HG02885 (cell line): ENCODE results near the gene USP21.

Experiments
- ATAC-seq: cut with Tn5 transposase; IDR thresholded peaks from one replicate; pipeline ENCODE4 v1.9.1; 2021; ENCODE audit warnings: mild to moderate bottlenecking; ENCODE audit not compliant: unreplicated experiment, poor library complexity

The USP21 gene

DNA sequence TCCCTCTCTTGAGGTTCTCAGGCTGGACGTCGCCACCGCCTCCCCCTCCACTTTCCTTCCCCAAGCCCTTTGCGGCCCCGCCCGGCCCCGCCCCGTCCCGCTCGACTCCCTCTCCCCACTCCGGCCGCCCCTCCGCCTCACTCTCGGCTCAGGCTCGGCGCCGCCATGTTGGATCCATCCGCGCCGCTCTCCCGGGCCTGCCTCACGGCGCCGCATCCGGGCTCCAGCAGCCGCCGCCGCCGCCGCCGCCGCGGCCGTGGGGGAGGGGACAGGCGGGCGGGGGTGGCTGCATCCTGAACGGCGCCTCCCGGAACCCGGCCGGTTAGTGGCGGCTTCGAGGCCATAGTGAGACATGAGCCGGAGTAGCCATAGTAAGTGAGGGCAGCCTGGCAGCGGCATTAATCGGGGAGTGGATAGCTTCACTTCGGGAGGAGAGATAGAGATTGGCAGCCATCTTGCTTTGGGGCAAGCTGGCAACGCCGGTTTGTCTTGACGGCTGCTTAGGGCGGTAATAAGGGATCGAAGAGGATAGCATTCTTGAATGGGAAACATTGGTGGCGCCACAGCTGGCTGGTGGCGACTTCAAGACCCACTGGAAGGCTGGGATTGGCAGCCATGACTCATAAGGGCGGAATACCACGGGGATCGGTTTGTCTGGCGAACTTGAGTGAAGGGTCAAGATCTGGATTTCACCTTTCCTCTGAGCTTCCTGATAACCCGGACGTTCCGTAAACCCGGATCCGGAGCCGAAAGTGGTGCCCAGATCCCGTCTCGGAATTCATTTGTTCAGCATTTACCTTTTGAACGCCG lies 26.7 kb upstream of the USP21 start, which contains the start of gene DEDD:
Gene DEDD, minus strand, starts transcription at position 258 of the 810 bp plus-strand sequence. CDS start 8,205 bp downstream, outside the sequence.
- peak; percentile 94 for ATAC-seq

DNA sequence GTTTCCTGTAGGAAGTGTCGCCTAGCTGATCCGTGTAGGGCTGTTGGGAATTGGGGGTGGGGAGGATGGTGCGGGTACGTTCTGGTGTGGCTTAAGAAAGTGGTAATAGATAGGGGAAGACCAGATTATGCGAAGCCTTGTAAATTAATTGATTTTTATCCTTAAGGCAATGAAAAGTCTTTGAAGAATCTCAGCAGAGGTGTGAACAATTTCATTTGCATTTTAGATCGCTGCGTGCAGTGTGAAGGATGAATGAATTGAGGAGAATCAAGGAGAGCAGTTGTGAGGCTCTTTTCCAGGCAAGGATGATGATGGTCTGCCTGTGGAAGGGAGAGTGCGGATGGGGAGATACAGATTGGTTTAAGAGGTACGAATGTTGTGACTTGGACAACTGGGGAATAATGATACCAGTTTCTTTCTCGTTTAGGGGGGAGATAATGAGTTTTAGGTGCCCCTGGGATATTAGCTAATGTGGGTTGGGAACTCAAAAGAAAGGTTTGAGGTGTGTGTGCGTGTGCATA lies 26.0 kb upstream of the USP21 start:
- ATAC-seq: no peak

DNA sequence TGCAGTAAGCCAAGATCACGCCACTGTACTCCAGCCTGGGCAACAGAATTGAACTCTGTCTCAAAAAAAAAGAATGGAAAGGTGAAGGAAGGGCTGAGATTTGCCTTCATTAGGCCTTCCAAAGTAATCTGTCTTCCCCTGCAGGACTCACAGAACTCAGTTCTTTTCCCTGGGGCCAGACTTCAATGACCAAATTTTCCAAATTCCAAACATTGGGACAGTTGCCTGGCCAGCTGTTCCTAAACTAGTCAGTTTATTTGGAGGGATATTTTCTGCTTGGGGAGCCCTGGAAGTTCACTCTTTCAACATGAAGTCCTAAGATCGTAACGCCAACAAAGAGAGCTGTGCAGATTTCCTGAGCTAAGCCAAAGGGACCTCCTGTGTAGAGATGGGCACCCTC lies 21.4 kb upstream of the USP21 start:
- ATAC-seq: no peak

DNA sequence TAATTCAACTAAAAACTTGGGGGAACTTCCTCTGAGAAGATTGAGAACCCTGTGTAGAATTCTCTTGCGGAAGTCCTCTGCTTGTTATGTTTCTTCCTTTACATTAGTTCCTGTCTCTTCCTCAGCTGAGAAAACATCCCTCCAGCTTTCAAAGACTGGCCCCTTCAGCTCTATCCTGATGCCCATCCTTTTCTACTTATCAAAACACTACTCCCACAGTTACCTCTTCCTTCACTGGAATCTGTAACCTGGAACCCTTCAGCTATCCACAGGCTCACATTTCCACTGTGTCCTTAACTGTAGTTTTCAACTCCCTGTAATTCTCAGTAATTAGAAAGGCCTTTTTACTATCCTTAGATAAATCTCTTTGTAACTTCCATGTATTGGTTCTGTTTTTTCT lies 20.9 kb upstream of the USP21 start:
- no peak for ATAC-seq

DNA sequence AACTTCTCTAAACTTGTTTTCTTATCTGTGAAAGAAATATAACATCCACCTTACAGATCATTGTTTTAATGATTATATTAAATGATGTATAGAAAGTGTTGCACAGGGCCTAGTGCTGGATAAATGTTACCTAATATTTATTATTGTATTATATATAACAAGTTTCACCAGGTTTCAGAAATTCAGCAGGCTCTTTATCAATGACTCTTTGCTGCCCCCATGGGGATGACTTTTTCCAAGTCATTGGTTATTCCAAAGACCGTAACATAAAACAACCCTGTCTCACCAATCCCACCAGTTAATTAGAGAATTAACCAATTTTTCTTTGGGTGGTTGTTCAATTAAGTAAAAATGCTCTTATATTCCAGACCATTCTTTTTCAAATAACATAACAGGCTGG lies 19.5 kb upstream of the USP21 start:
- no peak for ATAC-seq

DNA sequence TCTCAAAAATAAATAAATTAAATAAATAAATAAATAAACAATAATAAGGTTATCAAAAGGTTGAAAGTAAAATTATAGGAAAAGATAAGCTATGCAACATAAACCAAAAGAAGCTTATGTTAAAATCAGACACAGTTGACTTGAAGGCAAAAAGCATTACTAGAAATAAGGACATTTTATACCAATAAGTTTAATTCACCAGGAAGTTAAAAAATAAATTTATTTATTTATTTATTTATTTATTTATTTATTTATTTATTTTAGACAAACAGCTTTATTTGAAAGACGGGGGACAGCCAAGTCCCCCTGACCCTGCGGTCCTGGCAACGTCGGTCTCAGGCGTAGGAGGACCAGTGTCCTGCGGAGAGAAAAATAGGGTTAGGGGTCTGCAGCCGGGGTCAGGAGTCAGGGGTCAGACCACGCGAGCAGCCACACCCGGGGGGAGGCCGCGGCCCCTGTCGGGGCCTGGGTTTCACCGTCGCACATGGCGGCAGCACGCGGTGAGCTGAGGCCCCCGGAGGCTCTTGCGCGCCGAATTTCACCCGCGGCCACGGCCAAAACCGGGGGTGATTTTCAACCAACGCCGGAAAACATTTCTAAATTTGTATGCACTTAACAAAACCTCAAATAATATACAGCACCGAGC lies 18.4 kb upstream of the USP21 start:
- no peak for ATAC-seq

DNA sequence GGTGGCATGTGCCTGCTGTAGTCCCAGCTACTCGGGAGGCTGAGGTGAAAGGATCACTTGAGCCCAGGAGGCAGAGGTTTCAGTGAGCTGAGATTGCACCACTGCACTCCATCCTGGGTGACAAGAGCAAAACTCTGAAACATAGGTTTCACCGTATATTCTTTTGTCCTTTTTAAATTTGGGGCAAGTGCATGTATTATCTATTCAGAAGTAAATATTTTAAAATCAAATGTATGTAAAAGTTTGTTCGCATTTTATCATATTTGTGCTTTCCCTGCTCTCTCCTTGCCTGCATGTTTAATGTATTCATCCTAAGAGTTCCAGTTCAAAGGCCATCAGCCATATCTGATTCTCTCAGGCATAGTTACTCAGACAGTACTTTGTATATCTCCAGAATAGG lies 13.5 kb upstream of the USP21 start:
- no peak for ATAC-seq

DNA sequence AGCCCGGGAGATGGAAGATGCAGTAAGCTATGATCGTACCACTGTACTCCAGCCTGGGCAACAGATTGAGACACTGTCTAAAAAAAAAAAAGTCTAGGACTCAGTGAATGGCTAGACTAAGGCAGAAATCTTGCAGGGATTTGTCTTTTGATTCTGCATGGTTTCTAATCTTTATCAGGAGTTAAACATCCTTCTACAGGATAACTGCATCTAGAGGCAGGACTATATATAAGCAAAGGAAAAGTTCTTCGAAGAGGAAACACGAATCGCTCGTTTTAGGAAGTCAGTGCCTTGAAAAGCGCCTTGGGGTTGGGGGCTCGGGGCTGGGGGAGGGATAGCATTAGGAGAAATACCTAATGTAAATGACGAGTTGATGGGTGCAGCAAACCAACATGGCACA lies 6.1 kb upstream of the USP21 start:
- ATAC-seq: peak; percentile 13

DNA sequence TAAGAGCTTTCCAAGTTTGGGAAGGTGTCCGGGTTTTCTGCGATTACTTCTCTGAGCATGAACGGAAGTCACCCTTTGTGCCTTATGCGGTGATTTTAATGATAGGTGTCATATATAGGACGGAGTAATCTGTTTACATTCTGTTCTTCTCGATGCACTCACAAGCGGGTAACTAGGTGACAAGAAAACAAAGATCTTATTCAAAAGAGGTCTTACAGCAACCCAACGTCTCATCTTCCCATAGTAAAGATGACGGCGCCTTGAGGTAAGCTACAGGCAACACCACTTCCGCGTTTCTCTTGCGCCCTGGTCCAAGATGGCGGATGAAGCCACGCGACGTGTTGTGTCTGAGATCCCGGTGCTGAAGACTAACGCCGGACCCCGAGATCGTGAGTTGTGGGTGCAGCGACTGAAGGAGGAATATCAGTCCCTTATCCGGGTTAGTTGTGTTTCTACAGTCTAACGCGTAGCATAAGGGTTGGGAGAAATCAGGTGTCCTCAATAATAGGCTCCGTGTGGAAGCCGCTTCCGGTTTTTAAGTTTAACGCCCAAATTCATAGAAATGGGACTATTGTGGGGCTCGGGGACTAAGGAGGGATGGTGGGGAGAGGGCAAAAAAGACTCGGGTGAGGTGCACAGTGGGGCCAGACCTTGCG lies 5.5 kb upstream of the USP21 start, which contains the start of gene UFC1:
Gene UFC1, plus strand, starts transcription at position 297 of the 656 bp plus-strand sequence. Its CDS starts 20 bp downstream, at position 317.
- ATAC-seq: peak; percentile 94

DNA sequence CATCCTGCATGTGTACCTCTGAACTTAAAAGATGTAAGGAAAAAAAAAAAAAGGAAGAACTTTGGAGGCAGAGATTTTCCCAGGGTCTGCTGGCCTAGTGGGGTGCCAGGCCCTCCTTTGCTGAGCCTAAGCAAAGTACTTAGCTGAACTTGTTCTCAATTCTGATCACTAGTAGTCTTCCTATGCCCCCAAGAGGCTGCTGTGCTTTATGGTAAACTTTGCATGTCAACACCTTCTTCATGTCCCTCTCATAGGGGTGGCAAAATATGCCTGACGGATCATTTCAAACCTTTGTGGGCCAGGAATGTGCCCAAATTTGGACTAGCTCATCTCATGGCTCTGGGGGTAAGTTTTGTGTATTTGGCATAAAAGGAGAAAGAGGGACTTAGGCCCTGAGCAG lies 1.4 kb upstream of the USP21 start:
- ATAC-seq: no peak

DNA sequence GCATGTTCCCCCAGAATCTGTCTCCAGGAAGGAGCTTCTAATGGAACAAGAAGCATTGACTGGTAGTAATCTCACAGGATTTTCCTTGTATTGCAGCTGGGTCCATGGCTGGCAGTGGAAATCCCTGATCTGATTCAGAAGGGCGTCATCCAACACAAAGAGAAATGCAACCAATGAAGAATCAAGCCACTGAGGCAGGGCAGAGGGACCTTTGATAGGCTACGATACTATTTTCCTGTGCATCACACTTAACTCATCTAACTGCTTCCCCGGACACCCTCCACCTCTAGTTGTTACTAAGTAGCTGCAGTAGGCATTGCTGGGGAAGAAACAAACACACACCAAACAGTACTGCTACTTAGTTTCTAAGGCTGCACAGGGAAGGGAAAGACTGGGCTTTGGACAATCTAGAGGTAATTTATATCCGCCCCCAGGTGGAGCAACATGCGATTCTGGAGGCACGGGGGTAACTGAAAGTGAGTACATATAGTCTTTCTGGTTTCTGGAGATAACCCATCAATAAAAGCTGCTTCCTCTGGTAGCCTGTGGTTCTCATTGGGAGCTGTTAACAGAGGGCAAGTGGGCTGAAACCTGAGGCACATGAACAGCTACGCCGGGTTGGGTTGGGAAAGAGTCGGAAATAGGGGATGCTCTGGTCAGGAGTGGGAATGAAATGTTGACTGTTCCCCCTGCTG lies 837 bp upstream of the USP21 start:
- no peak for ATAC-seq

DNA sequence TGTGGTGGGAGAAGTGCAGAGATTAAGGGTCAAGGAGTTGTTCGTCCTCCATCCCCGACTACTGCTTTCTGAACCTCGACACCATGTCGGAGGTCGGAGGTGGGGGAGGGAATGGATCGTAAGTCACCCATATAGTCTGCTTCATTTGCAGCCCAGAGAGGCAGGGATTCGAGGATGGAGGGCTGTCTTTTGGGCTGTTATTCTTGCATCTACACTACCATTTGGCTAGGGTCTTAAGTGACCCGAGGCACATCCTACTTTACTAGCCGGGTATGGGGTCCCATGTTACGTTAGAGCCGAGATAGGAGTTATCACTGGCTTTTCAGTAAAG lies 578 bp downstream of the USP21 start:
- no peak for ATAC-seq

DNA sequence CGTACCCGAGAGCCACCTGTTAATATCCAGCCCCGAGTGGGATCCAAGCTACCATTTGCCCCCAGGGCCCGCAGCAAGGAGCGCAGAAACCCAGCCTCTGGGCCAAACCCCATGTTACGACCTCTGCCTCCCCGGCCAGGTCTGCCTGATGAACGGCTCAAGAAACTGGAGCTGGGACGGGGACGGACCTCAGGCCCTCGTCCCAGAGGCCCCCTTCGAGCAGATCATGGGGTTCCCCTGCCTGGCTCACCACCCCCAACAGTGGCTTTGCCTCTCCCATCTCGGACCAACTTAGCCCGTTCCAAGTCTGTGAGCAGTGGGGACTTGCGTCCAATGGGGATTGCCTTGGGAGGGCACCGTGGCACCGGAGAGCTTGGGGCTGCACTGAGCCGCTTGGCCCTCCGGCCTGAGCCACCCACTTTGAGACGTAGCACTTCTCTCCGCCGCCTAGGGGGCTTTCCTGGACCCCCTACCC lies 1.4 kb downstream of the USP21 start:
- ATAC-seq: no peak

DNA sequence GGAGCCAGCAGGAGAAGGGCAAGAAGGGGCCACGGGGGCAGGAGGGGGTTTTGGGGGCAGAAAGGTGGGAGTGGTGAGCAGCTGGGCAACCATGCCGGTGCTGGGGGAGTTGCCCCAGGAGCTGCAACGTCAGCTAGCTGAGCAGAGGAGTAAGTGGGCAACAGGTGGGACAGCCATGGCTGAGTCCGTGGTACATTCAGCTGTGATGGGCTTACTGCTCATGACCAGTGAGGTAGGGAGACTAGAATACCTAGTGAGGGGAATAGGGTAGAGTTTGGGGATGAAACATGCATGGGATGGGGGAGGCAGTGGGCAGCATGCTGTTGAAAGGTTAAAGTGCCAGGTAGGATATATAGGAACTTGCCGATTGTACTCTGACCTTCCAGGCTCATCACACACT lies 2.4 kb downstream of the USP21 start:
- no peak for ATAC-seq

DNA sequence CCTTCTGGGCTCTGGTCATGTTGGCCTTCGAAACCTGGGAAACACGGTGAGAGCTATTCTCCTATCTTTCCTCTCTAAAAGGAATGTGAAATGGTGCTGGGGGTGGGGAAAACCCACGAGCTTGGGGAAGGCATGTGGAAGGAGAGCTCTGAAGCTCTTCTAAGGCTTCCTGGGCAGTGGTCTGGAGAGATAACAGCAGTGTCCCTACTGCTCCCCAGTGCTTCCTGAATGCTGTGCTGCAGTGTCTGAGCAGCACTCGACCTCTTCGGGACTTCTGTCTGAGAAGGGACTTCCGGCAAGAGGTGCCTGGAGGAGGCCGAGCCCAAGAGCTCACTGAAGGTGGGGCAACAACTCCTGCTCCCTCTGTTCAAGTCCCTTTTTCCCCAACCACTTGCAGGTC lies 2.8 kb downstream of the USP21 start:
- ATAC-seq: no peak

DNA sequence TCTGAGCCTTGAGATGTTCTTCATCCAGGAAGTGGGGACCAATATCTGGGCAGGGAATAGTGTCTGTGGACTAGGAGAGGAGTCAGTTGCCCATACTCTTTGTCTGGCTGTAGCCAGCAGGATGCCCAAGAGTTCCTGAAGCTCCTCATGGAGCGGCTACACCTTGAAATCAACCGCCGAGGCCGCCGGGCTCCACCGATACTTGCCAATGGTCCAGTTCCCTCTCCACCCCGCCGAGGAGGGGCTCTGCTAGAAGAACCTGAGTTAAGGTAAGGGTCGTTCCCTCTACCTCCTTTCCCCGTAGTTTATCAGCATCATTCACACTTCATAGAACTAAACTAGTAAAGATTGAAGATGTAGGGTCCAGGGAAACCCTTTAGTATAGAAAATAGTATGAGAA lies 3.5 kb downstream of the USP21 start:
- ATAC-seq: no peak

DNA sequence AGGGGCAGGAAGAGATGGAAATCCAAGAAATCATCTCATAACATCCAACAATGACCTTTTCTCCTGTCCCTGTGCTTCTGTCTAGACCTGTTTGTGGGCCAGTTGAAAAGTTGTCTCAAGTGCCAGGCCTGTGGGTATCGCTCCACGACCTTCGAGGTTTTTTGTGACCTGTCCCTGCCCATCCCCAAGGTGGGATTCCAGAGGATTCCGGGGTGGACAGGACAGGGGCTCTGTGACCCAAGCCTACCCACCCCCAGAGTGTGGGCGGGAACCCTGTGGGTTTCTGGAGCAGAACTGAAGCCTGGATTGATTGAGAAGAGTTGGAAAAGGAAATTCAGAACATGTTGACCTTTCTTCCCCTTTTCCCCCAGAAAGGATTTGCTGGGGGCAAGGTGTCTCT lies 4.5 kb downstream of the USP21 start:
- ATAC-seq: no peak

DNA sequence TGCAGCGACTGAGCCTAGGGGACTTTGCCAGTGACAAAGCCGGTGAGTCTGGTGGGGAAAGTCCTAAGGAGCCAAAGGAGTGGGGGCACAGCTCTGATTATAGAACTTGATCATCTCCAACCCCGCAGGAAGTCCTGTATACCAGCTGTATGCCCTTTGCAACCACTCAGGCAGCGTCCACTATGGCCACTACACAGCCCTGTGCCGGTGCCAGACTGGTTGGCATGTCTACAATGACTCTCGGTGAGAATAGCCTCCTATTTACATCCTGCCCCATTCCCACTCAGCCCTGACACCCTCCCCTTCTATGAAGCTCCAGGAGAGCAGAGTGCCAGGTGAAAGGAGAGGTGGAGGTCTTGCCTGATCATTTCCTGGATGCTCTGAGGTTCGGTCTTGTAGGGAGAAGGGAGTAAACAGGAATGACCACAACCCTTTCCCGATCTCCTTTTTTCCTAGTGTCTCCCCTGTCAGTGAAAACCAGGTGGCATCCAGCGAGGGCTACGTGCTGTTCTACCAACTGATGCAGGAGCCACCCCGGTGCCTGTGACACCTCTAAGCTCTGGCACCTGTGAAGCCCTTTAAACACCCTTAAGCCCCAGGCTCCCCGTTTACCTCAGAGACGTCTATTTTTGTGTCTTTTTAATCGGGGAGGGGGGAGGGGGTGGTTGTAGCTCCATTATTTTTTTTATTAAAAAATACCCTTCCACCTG lies 5.8 kb downstream of the USP21 start:
- ATAC-seq: no peak

DNA sequence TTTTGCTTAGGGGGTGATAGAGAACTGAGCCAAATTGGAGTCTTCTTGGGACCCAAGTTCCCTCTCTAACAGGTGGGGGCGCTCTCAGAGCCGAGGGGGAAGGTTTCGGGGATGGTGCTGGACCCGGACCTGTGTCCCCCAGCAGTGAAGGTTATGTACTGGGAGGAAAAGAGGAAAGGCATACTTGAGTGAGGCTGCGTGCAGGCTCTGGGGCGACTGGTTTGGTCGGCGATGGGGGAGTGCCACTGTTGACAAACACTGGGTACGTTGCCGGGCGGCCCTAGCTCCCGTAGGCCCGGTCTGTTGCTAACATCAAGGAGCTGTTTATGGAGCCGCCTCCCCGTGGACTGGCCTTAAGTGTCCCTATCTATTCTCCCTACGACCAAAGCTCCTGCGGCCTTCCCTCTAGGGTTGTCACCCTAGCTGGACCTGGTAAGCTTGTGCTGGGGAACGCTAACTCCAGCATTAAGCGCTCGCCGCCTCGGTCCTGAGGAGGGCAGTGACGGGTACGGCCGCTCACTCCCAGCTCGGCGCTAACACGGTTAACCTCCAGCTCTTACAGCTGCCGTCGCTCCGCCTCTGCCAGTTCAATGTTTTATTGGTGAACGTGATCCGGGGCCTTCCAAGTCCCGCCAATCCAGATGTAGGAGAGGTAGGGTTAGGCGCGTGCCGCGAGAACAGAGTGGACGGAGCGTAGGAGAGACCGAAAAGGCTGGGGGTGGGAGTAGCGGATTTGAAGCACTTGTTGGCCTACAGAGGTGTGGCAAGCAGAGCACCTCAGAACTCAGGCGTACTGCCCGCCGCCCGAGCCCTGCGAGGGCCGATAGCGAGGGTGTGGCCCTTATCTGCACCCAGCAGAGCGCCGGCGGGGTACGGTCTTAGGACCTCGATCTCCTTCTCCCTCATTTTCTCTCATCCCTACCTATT lies 6.7 kb downstream of the USP21 start, which contains the start of gene PPOX:
Gene PPOX, plus strand, starts transcription at position 685 of the 927 bp plus-strand sequence. CDS start 422 bp downstream, outside the sequence.
- ATAC-seq: peak; percentile 93
